ENCODE measurements around the gene GLIS2.

GLIS2 gene

GRCh38 chr16:4298761-4299522 is 16.9 kb upstream of the GLIS2 start:
- DNase-seq, result peak; percentile 98

GRCh38 chr16:4301177-4301576 is 14.7 kb upstream of the GLIS2 start:
- DNase-seq, result no peak

- no peak for DNase-seq
These were observed 13.9 kb upstream of the GLIS2 start for GRCh38 chr16:4301968-4302367.

GRCh38 chr16:4303973-4304372 is 11.9 kb upstream of the GLIS2 start:
- DNase-seq, result no peak

GRCh38 chr16:4306470-4307214 is 9.2 kb upstream of the GLIS2 start:
- no peak for DNase-seq

GRCh38 chr16:4307215-4308037 is 8.4 kb upstream of the GLIS2 start:
- DNase-seq, result peak; percentile 97

GRCh38 chr16:4309102-4309832 is 6.6 kb upstream of the GLIS2 start:
- DNase-seq, result no peak

GRCh38 chr16:4309833-4310266 is 6.0 kb upstream of the GLIS2 start:
- DNase-seq, result peak; percentile 45

- no peak for DNase-seq
These were observed 2.0 kb upstream of the GLIS2 start for GRCh38 chr16:4313563-4314531.

GRCh38 chr16:4314532-4315185 is 1.2 kb upstream of the GLIS2 start:
- peak; percentile 60 for DNase-seq

- no peak for DNase-seq
These were observed 419 bp downstream of the GLIS2 start for GRCh38 chr16:4316108-4316863.

GRCh38 chr16:4316864-4317531 is 1.1 kb downstream of the GLIS2 start:
- no peak for DNase-seq

GRCh38 chr16:4317532-4318450 is 1.9 kb downstream of the GLIS2 start:
- no peak for DNase-seq

GRCh38 chr16:4318451-4318910 is 2.6 kb downstream of the GLIS2 start:
- no peak for DNase-seq

GRCh38 chr16:4318967-4319366 is 3.1 kb downstream of the GLIS2 start:
- no peak for DNase-seq

GRCh38 chr16:4319454-4320421 is 3.9 kb downstream of the GLIS2 start:
- no peak for DNase-seq
